HG02588 (cell line): ENCODE data around the gene GRK5.

Experiments
- ATAC-seq: cut with Tn5 transposase; IDR thresholded peaks from one replicate; pipeline ENCODE4 v1.9.1; 2021; ENCODE audit warnings: mild to moderate bottlenecking, moderate library complexity; ENCODE audit not compliant: unreplicated experiment

GRK5 gene

GRCh38 chr10:119415121-119415520, 207.8 kb downstream of the GRK5 start:
- no peak for ATAC-seq

- no peak for ATAC-seq
Measured at GRCh38 chr10:119415536-119416503, 208.4 kb downstream of the GRK5 start.

GRCh38 chr10:119416855-119417254, 209.5 kb downstream of the GRK5 start:
- no peak for ATAC-seq

GRCh38 chr10:119417852-119418251, 210.5 kb downstream of the GRK5 start:
- no peak for ATAC-seq

- no peak for ATAC-seq
Measured at GRCh38 chr10:119418362-119418761, 211.0 kb downstream of the GRK5 start.

- ATAC-seq, result no peak
Measured at GRCh38 chr10:119419931-119420330, 212.6 kb downstream of the GRK5 start.

GRCh38 chr10:119420950-119421875, 213.8 kb downstream of the GRK5 start:
- no peak for ATAC-seq

GRCh38 chr10:119421891-119422681, 214.7 kb downstream of the GRK5 start:
- ATAC-seq, result no peak

- no peak for ATAC-seq
Measured at GRCh38 chr10:119422682-119423509, 215.5 kb downstream of the GRK5 start.

GRCh38 chr10:119423510-119424257, 216.3 kb downstream of the GRK5 start:
- ATAC-seq, result no peak

GRCh38 chr10:119424258-119424975, 217.0 kb downstream of the GRK5 start:
- ATAC-seq, result no peak

- no peak for ATAC-seq
Measured at GRCh38 chr10:119425102-119425880, 217.9 kb downstream of the GRK5 start.

- no peak for ATAC-seq
Measured at GRCh38 chr10:119425881-119426170, 218.5 kb downstream of the GRK5 start.

- ATAC-seq, result no peak
Measured at GRCh38 chr10:119426699-119427098, 219.3 kb downstream of the GRK5 start.

- no peak for ATAC-seq
Measured at GRCh38 chr10:119427263-119427864, 220.0 kb downstream of the GRK5 start.

- no peak for ATAC-seq
Measured at GRCh38 chr10:119428789-119429188, 221.4 kb downstream of the GRK5 start.

GRCh38 chr10:119429771-119430170, 222.4 kb downstream of the GRK5 start:
- ATAC-seq, result no peak
